ENCODE data around the gene TMEM178B. TPM values are rescaled to one million over a fixed set of nuclear protein-coding genes. Genes with fewer than 3 reads are reported as not detected.
"Not testable (repeated sequence)": the region's sequence is repeated elsewhere in the genome, so short reads cannot be mapped to it uniquely, and the experiment has no call there.

TMEM178B gene
- total and polyA plus RNA-seq, 8 donors = 0.16 to 5.6 (median 3.4) TPM

GRCh38 chr7:141074162-141074991, 513 bp downstream of the TMEM178B start:
- ATAC-seq (peak; percentile 27), DNase-seq (peak in 1 of 4 donors; percentile 74)
- peaks cover 21 to 30% of the 10 kb centered on the region in 2 donors for H3K4me1 ChIP-seq
- no peak for TF ChIP-seq CTCF (IDR thresholded peaks at IDR 0.05)
- H3K9me3 ChIP-seq = no peaks in the 10 kb centered on the region
- peaks cover 70 to 96% of the 10 kb centered on the region in 2 donors for H3K27me3 ChIP-seq
- no peaks in the 10 kb centered on the region for H3K36me3 ChIP-seq
- no peak overlapping the region for H3K27ac ChIP-seq
- peak overlapping the region; percentile 32 to 39 for H3K4me3 ChIP-seq
- intact Hi-C loops (cut with DNase I) = no loop called here

- Histone ChIP-seq H3K4me1 (peaks cover 21 to 30% of the 10 kb centered on the region in 2 donors), H3K9me3 (no peaks in the 10 kb centered on the region), H3K4me3 (no peak overlapping the region), H3K27ac (no peak overlapping the region), H3K36me3 (no peaks in the 10 kb centered on the region), H3K27me3 (peaks cover 70 to 96% of the 10 kb centered on the region in 2 donors)
- ATAC-seq (no peak), DNase-seq (no peak)
- intact Hi-C loops (cut with DNase I) = no loop called here
- TF ChIP-seq CTCF (IDR thresholded peaks at IDR 0.05) = no peak
Observed at GRCh38 chr7:141074997-141075396, 1.1 kb downstream of the TMEM178B start.

GRCh38 chr7:141076377-141076776, 2.5 kb downstream of the TMEM178B start:
- peaks cover 67 to 94% of the 10 kb centered on the region in 2 donors for H3K27me3 ChIP-seq
- peaks cover 21 to 30% of the 10 kb centered on the region in 2 donors for H3K4me1 ChIP-seq
- no peak overlapping the region for H3K27ac ChIP-seq
- intact Hi-C loops (cut with DNase I) = no loop called here
- no peak for ATAC-seq
- TF ChIP-seq CTCF (IDR thresholded peaks at IDR 0.05) = no peak
- H3K4me3 ChIP-seq = no peak overlapping the region
- DNase-seq = no peak
- no peaks in the 10 kb centered on the region for H3K36me3 ChIP-seq
- H3K9me3 ChIP-seq = no peaks in the 10 kb centered on the region

- Histone ChIP-seq H3K27ac (no peak overlapping the region), H3K9me3 (no peaks in the 10 kb centered on the region), H3K4me3 (no peak overlapping the region), H3K4me1 (peaks cover 3 to 5% of the 10 kb centered on the region in 2 donors), H3K36me3 (no peaks in the 10 kb centered on the region), H3K27me3 (peaks cover 40 to 65% of the 10 kb centered on the region in 2 donors)
- ATAC-seq = no peak
- no peak for DNase-seq
- no peak for TF ChIP-seq CTCF (IDR thresholded peaks at IDR 0.05)
- intact Hi-C loops (cut with DNase I) = no loop called here
Observed at GRCh38 chr7:141079219-141079618, 5.4 kb downstream of the TMEM178B start.

GRCh38 chr7:141089490-141089889, 15.6 kb downstream of the TMEM178B start:
- ATAC-seq; H3K27me3 ChIP-seq; H3K36me3 ChIP-seq; intact Hi-C loops (cut with DNase I); H3K27ac ChIP-seq; DNase-seq; H3K4me1 ChIP-seq; H3K9me3 ChIP-seq; H3K4me3 ChIP-seq: not testable (repeated sequence)
